ENCODE measurements around the gene SDK1. TPM values are rescaled to one million over a fixed set of nuclear protein-coding genes. Genes with fewer than 3 reads are reported as not detected.
"Not testable (repeated sequence)": the region's sequence is repeated elsewhere in the genome, so short reads cannot be mapped to it uniquely, and the experiment has no call there.

The SDK1 gene
- total RNA-seq, 4 donors from 2014 or later = under 0.01 to 16.2 (median 7.2) TPM

GRCh38 chr7:3575753-3576531 is 274.9 kb downstream of the SDK1 start:
- intact Hi-C loops (cut with DNase I; ENCODE audit: low total_unique reads) = no loop called here
- DNase-seq = no peak
- Histone ChIP-seq H3K27ac (no peak overlapping the region), H3K9me3 (no peaks in the 10 kb centered on the region), H3K36me3 (no peaks in the 10 kb centered on the region), H3K27me3 (no peaks in the 10 kb centered on the region), H3K4me1 (no peaks in the 10 kb centered on the region), H3K4me3 (no peak overlapping the region)
- TF ChIP-seq, protein P1, sequence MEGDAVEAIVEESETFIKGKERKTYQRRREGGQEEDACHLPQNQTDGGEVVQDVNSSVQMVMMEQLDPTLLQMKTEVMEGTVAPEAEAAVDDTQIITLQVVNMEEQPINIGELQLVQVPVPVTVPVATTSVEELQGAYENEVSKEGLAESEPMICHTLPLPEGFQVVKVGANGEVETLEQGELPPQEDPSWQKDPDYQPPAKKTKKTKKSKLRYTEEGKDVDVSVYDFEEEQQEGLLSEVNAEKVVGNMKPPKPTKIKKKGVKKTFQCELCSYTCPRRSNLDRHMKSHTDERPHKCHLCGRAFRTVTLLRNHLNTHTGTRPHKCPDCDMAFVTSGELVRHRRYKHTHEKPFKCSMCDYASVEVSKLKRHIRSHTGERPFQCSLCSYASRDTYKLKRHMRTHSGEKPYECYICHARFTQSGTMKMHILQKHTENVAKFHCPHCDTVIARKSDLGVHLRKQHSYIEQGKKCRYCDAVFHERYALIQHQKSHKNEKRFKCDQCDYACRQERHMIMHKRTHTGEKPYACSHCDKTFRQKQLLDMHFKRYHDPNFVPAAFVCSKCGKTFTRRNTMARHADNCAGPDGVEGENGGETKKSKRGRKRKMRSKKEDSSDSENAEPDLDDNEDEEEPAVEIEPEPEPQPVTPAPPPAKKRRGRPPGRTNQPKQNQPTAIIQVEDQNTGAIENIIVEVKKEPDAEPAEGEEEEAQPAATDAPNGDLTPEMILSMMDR (IDR thresholded peaks at IDR 0.05) = no peak
- no peak for TF ChIP-seq POLR2A (IDR thresholded peaks at IDR 0.05)

DNA sequence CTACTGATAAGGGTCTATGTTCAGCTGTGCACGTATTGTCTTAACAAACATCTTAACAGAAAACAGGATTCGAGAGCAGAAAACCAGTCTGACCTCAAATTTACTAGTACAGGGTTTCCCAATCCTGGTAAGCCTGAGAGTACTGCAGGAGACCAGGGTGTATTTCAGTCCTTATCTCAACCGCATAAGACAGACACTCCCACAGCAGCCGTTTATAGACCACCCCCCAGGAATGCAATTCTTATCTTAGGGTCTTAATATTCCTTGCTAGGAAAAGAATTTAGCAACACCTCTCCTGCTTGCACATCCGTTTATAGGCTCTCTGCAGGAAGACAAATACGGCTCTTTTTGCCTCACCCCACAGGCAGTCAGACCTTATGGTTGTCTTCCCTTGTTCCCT is 277.3 kb downstream of the SDK1 start:
- no peak overlapping the region for H3K27ac ChIP-seq
- H3K4me1 ChIP-seq = no peaks in the 10 kb centered on the region
- no peaks in the 10 kb centered on the region for H3K27me3 ChIP-seq
- no peaks in the 10 kb centered on the region for H3K36me3 ChIP-seq
- intact Hi-C loops (cut with DNase I; ENCODE audit: low total_unique reads) = no loop called here
- DNase-seq = no peak
- TF ChIP-seq POLR2A (IDR thresholded peaks at IDR 0.05) = no peak
- TF ChIP-seq, protein P1 (IDR thresholded peaks at IDR 0.05) = no peak
- no peak overlapping the region for H3K4me3 ChIP-seq
- H3K9me3 ChIP-seq = no peaks in the 10 kb centered on the region

DNA sequence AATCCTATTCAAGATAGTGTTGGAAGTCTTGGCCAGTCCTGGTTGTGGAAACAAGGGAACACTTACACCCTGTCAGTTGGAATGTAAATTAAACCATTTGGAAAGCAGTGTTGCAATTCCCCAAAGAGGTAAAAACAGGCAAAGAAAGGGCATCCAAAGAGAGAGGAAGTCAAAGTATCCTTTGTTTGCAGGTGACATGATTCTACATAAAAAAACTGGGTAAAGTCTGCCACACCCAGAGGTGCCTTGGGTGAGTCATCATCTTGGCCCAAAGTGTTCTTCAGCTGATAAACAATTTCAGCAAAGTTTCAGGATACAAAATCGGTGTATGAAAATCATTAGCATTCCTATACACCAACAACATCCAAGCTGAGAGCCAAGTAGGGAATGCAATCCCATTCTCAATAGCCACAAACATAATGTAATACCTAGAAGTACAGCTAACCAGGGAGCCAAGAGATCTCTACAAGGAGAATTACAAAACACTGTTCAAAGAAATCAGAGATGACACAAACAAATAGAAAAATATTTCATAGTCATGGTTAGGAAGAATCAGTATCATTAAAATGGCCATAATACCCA is 278.7 kb downstream of the SDK1 start:
- H3K9me3 ChIP-seq = no peaks in the 10 kb centered on the region
- no peaks in the 10 kb centered on the region for H3K4me1 ChIP-seq
- no peak for DNase-seq
- H3K4me3 ChIP-seq = no peak overlapping the region
- no peaks in the 10 kb centered on the region for H3K27me3 ChIP-seq
- H3K36me3 ChIP-seq = no peaks in the 10 kb centered on the region
- H3K27ac ChIP-seq = no peak overlapping the region
- intact Hi-C loops (cut with DNase I; ENCODE audit: low total_unique reads) = no loop called here
- no peak for TF ChIP-seq POLR2A (IDR thresholded peaks at IDR 0.05)
- TF ChIP-seq, protein P1 (IDR thresholded peaks at IDR 0.05) = no peak

GRCh38 chr7:3582145-3582544 is 281.1 kb downstream of the SDK1 start:
- DNase-seq; H3K4me3 ChIP-seq; H3K36me3 ChIP-seq; H3K4me1 ChIP-seq; intact Hi-C loops (cut with DNase I; ENCODE audit: low total_unique reads); H3K27ac ChIP-seq; H3K27me3 ChIP-seq; H3K9me3 ChIP-seq: not testable (repeated sequence)

GRCh38 chr7:3585826-3586225 is 284.8 kb downstream of the SDK1 start:
- H3K9me3 ChIP-seq = no peaks in the 10 kb centered on the region
- TF ChIP-seq, protein P1 (IDR thresholded peaks at IDR 0.05) = no peak
- TF ChIP-seq POLR2A (IDR thresholded peaks at IDR 0.05) = no peak
- H3K27me3 ChIP-seq = no peaks in the 10 kb centered on the region
- H3K4me1 ChIP-seq = no peaks in the 10 kb centered on the region
- no peak overlapping the region for H3K27ac ChIP-seq
- H3K36me3 ChIP-seq = no peaks in the 10 kb centered on the region
- H3K4me3 ChIP-seq = no peak overlapping the region
- intact Hi-C loops (cut with DNase I; ENCODE audit: low total_unique reads) = no loop called here
- no peak for DNase-seq

All from uterus (tissue), 4 donors.